ENCODE results near the gene CACNB4. TPM values are rescaled to one million over a fixed set of nuclear protein-coding genes. Genes with fewer than 3 reads are reported as not detected.

The CACNB4 gene
- total RNA-seq, 1 donor: 4.3 TPM

DNA sequence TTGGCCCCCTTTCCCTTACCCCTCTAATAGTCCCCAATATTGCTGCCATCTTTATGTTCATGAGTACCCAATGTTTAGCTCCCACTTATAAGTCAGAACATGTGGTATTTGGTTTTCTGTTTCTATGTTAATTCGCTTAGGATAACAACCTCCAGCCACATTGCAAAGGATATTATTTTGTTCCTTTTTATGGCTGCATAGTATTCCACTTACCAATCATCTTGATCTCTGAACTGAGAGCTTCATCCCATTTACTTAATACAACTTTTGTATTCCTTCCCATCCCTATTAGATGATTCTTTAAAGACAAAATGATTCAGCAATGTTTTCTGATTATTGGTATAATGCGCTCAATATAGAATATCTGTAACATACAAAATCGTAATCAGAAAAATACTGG, 307.3 kb downstream of the CACNB4 start:
- Histone ChIP-seq H3K79me2 (ENCODE audit: insufficient read depth, low read length) (no peaks in the 10 kb centered on the region), H3K4me1 (ENCODE audit: insufficient read depth, low read length) (no peaks in the 10 kb centered on the region), H3K4me2 (ENCODE audit: insufficient read depth, low read length) (no peak overlapping the region), H3K27me3 (ENCODE audit: insufficient read depth, low read length) (no peaks in the 10 kb centered on the region), H2AFZ (ENCODE audit: low read length) (no peak overlapping the region), H3K4me3 (ENCODE audit: insufficient read depth, low read length) (no peak overlapping the region), H3K9me3 (ENCODE audit: low read depth, low read length) (no peaks in the 10 kb centered on the region), H3K27ac (ENCODE audit: low read depth, low read length) (no peak overlapping the region), H3K36me3 (ENCODE audit: insufficient read depth, low read length) (peaks cover 4% of the 10 kb centered on the region), H4K20me1 (ENCODE audit: insufficient read depth, low read length) (no peaks in the 10 kb centered on the region)
- no peak for TF ChIP-seq CTCF (IDR thresholded peaks at IDR 0.05; ENCODE audit: extremely low read depth, low read depth, low read length)
- DNase-seq (ENCODE audit: insufficient read length, low spot score, missing footprints): no peak

DNA sequence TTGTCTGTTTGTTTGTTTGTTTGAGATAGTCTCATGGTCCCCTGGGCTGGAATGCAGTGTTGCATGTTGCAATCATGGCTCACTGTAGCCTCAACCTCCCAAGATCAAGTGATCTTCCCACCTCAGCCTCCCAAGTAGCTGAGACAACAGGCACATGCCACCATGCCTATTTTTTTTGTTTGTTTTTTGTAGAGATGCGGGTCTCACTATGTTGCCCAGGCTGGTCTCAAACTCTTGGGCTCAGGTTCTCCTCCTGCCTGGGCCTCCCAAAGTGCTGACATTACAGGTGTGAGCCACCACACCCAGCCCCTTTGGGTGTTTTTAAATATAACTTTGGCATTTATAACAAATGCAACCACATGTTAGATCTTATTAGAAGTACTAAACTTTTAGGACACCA, 308.2 kb downstream of the CACNB4 start:
- no peaks in the 10 kb centered on the region for H4K20me1 ChIP-seq (ENCODE audit: insufficient read depth, low read length)
- no peaks in the 10 kb centered on the region for H3K9me3 ChIP-seq (ENCODE audit: low read depth, low read length)
- no peak for DNase-seq (ENCODE audit: insufficient read length, low spot score, missing footprints)
- no peak overlapping the region for H3K27ac ChIP-seq (ENCODE audit: low read depth, low read length)
- H3K4me2 ChIP-seq (ENCODE audit: insufficient read depth, low read length): no peak overlapping the region
- no peak overlapping the region for H2AFZ ChIP-seq (ENCODE audit: low read length)
- H3K4me1 ChIP-seq (ENCODE audit: insufficient read depth, low read length): no peaks in the 10 kb centered on the region
- no peaks in the 10 kb centered on the region for H3K27me3 ChIP-seq (ENCODE audit: insufficient read depth, low read length)
- no peaks in the 10 kb centered on the region for H3K79me2 ChIP-seq (ENCODE audit: insufficient read depth, low read length)
- H3K36me3 ChIP-seq (ENCODE audit: insufficient read depth, low read length): peaks cover 4% of the 10 kb centered on the region
- no peak for TF ChIP-seq CTCF (IDR thresholded peaks at IDR 0.05; ENCODE audit: extremely low read depth, low read depth, low read length)
- no peak overlapping the region for H3K4me3 ChIP-seq (ENCODE audit: insufficient read depth, low read length)

GRCh38 chr2:151789055-151789834, 309.6 kb downstream of the CACNB4 start:
- H4K20me1 ChIP-seq (ENCODE audit: insufficient read depth, low read length): no peaks in the 10 kb centered on the region
- H3K4me3 ChIP-seq (ENCODE audit: insufficient read depth, low read length): no peak overlapping the region
- H2AFZ ChIP-seq (ENCODE audit: low read length): no peak overlapping the region
- peaks cover 4% of the 10 kb centered on the region for H3K36me3 ChIP-seq (ENCODE audit: insufficient read depth, low read length)
- DNase-seq (ENCODE audit: insufficient read length, low spot score, missing footprints): no peak
- no peaks in the 10 kb centered on the region for H3K79me2 ChIP-seq (ENCODE audit: insufficient read depth, low read length)
- TF ChIP-seq CTCF (IDR thresholded peaks at IDR 0.05; ENCODE audit: extremely low read depth, low read depth, low read length): no peak
- no peak overlapping the region for H3K27ac ChIP-seq (ENCODE audit: low read depth, low read length)
- no peaks in the 10 kb centered on the region for H3K27me3 ChIP-seq (ENCODE audit: insufficient read depth, low read length)
- H3K9me3 ChIP-seq (ENCODE audit: low read depth, low read length): no peaks in the 10 kb centered on the region
- no peak overlapping the region for H3K4me2 ChIP-seq (ENCODE audit: insufficient read depth, low read length)
- H3K4me1 ChIP-seq (ENCODE audit: insufficient read depth, low read length): no peaks in the 10 kb centered on the region

- H3K9me3 ChIP-seq (ENCODE audit: low read depth, low read length): no peaks in the 10 kb centered on the region
- no peak for TF ChIP-seq CTCF (IDR thresholded peaks at IDR 0.05; ENCODE audit: extremely low read depth, low read depth, low read length)
- no peak for DNase-seq (ENCODE audit: insufficient read length, low spot score, missing footprints)
- H3K27me3 ChIP-seq (ENCODE audit: insufficient read depth, low read length): no peaks in the 10 kb centered on the region
- H3K79me2 ChIP-seq (ENCODE audit: insufficient read depth, low read length): no peaks in the 10 kb centered on the region
- no peaks in the 10 kb centered on the region for H3K4me1 ChIP-seq (ENCODE audit: insufficient read depth, low read length)
- H3K4me2 ChIP-seq (ENCODE audit: insufficient read depth, low read length): no peak overlapping the region
- H2AFZ ChIP-seq (ENCODE audit: low read length): no peak overlapping the region
- H3K27ac ChIP-seq (ENCODE audit: low read depth, low read length): no peak overlapping the region
- no peak overlapping the region for H3K4me3 ChIP-seq (ENCODE audit: insufficient read depth, low read length)
- H4K20me1 ChIP-seq (ENCODE audit: insufficient read depth, low read length): no peaks in the 10 kb centered on the region
- no peaks in the 10 kb centered on the region for H3K36me3 ChIP-seq (ENCODE audit: insufficient read depth, low read length)
Measured at GRCh38 chr2:151786483-151786882, 312.4 kb downstream of the CACNB4 start.
